Ovary (tissue), 3 donors: Measurements from ENCODE around the gene SLCO2B1.

Source experiments
- EP300 ChIP-seq: sonication (generic); formaldehyde crosslinking; IDR thresholded peaks from one replicate; pipeline ENCODE4 v1.6.1; 2017; ENCODE audit warnings: antibody characterized with exemption
- POLR2A ChIP-seq: fragments of 450-650 bp; IDR thresholded peaks from one replicate; pipeline ENCODE4 v1.6.1; 2017; ENCODE audit warnings: antibody characterized with exemption, mild to moderate bottlenecking, moderate library complexity
- TF ChIP-seq, protein P1 (sequence below), 3 donors: fragments of 450-650 bp in 2 of 3; fragments of 200-600 bp in 1 of 3; IDR thresholded peaks; one replicate each; pipeline versions ENCODE4 v1.5.1 to v1.8.0; 2016 to 2022; ENCODE audit warnings: antibody characterized with exemption in 3 of 3, mild to moderate bottlenecking in 1 of 3
- donor health status: DM: no; HTN: no; CAD: no.

DNA sequence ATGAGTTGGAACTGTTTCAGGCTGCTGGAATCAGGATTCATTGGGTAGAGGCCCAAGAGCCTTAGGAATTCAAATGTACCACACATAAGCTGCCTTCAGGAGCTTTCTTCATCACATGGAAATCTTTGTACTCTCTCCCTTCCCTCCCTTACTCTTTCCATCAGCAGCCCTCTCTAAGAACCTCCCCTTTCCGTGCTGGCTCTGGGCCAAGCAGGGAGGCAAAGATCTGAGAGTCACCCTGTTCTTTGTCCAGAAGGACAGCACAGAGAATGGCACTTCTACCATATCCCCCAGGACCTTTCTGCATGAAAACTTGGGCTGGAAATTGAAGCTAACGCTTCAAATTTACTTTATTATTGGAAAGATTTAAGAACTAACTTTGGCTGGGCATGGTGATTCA lies 69.0 kb downstream of the SLCO2B1 start:
- TF ChIP-seq, protein P1, sequence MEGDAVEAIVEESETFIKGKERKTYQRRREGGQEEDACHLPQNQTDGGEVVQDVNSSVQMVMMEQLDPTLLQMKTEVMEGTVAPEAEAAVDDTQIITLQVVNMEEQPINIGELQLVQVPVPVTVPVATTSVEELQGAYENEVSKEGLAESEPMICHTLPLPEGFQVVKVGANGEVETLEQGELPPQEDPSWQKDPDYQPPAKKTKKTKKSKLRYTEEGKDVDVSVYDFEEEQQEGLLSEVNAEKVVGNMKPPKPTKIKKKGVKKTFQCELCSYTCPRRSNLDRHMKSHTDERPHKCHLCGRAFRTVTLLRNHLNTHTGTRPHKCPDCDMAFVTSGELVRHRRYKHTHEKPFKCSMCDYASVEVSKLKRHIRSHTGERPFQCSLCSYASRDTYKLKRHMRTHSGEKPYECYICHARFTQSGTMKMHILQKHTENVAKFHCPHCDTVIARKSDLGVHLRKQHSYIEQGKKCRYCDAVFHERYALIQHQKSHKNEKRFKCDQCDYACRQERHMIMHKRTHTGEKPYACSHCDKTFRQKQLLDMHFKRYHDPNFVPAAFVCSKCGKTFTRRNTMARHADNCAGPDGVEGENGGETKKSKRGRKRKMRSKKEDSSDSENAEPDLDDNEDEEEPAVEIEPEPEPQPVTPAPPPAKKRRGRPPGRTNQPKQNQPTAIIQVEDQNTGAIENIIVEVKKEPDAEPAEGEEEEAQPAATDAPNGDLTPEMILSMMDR (IDR thresholded peaks at IDR 0.05): no peak
- TF ChIP-seq POLR2A: no peak
- no peak for TF ChIP-seq EP300
